ENCODE data around the gene ADPGK. TPM values are rescaled to one million over a fixed set of nuclear protein-coding genes. Genes with fewer than 3 reads are reported as not detected.

ADPGK gene
- total RNA-seq, 1 donor from 2014 or later = 67.3 TPM

- no peaks in the 10 kb centered on the region for H3K27me3 ChIP-seq (ENCODE audit: insufficient read depth, low read length)
- H3K9me3 ChIP-seq (ENCODE audit: insufficient read depth, low read depth, low read length) = no peaks in the 10 kb centered on the region
- Mint-ChIP-seq H3K27me3 (ENCODE audit: low read depth, unreplicated experiment) (no peaks in the 10 kb centered on the region), H3K9me3 (ENCODE audit: unreplicated experiment) (no peaks in the 10 kb centered on the region), H3K36me3 (ENCODE audit: low read depth, unreplicated experiment) (peaks cover 36% of the 10 kb centered on the region), H3K27ac (ENCODE audit: unreplicated experiment) (peak overlapping the region; percentile 12), H3K4me3 (ENCODE audit: unreplicated experiment) (no peak overlapping the region), H3K4me1 (ENCODE audit: low read depth, unreplicated experiment) (peaks cover 7% of the 10 kb centered on the region)
- TF ChIP-seq CTCF (IDR thresholded peaks at IDR 0.05; ENCODE audit: insufficient read depth, low read depth, low read length) (no peak), EZH2 (IDR thresholded peaks at IDR 0.05; ENCODE audit: insufficient read depth, low read length) (no peak)
- H3K79me2 ChIP-seq (ENCODE audit: insufficient read depth, low read length) = peaks cover 8% of the 10 kb centered on the region
- no peak overlapping the region for H2AFZ ChIP-seq (ENCODE audit: low read depth, low read length)
- H3K4me2 ChIP-seq (ENCODE audit: low read length) = no peak overlapping the region
- H4K20me1 ChIP-seq (ENCODE audit: insufficient read depth, low read length) = peaks cover 7% of the 10 kb centered on the region
- H3K9ac ChIP-seq (ENCODE audit: low read length) = no peak overlapping the region
- H3K4me3 ChIP-seq (ENCODE audit: insufficient read depth, low read depth, low read length) = no peak overlapping the region
- peaks cover 25% of the 10 kb centered on the region for H3K36me3 ChIP-seq (ENCODE audit: insufficient read depth, low read length)
- peak; percentile 32 for DNase-seq (ENCODE audit: low read depth)
- peaks cover 9% of the 10 kb centered on the region for H3K4me1 ChIP-seq (ENCODE audit: insufficient read depth, low read length)
- H3K27ac ChIP-seq (ENCODE audit: low read depth, low read length) = no peak overlapping the region
- FAIRE-seq = no peak
These were observed 31.7 kb downstream of the ADPGK start for GRCh38 chr15:72751751-72752455.

GRCh38 chr15:72749700-72750099, 33.9 kb downstream of the ADPGK start:
- Mint-ChIP-seq H3K27me3 (ENCODE audit: low read depth, unreplicated experiment) (no peaks in the 10 kb centered on the region), H3K36me3 (ENCODE audit: low read depth, unreplicated experiment) (peaks cover 29% of the 10 kb centered on the region), H3K27ac (ENCODE audit: unreplicated experiment) (no peak overlapping the region), H3K9me3 (ENCODE audit: unreplicated experiment) (no peaks in the 10 kb centered on the region), H3K4me1 (ENCODE audit: low read depth, unreplicated experiment) (no peaks in the 10 kb centered on the region), H3K4me3 (ENCODE audit: unreplicated experiment) (no peak overlapping the region)
- Histone ChIP-seq H3K4me3 (ENCODE audit: insufficient read depth, low read depth, low read length) (no peak overlapping the region), H2AFZ (ENCODE audit: low read depth, low read length) (no peak overlapping the region), H3K79me2 (ENCODE audit: insufficient read depth, low read length) (no peaks in the 10 kb centered on the region), H3K4me1 (ENCODE audit: insufficient read depth, low read length) (peaks cover 6% of the 10 kb centered on the region), H3K4me2 (ENCODE audit: low read length) (no peak overlapping the region), H3K27me3 (ENCODE audit: insufficient read depth, low read length) (no peaks in the 10 kb centered on the region), H3K9me3 (ENCODE audit: insufficient read depth, low read depth, low read length) (no peaks in the 10 kb centered on the region), H4K20me1 (ENCODE audit: insufficient read depth, low read length) (no peaks in the 10 kb centered on the region), H3K27ac (ENCODE audit: low read depth, low read length) (no peak overlapping the region), H3K9ac (ENCODE audit: low read length) (no peak overlapping the region), H3K36me3 (ENCODE audit: insufficient read depth, low read length) (peaks cover 12% of the 10 kb centered on the region)
- TF ChIP-seq EZH2 (IDR thresholded peaks at IDR 0.05; ENCODE audit: insufficient read depth, low read length) = no peak
- TF ChIP-seq CTCF (IDR thresholded peaks at IDR 0.05; ENCODE audit: insufficient read depth, low read depth, low read length) = no peak
- no peak for FAIRE-seq
- DNase-seq (ENCODE audit: low read depth) = no peak

- TF ChIP-seq EZH2 (IDR thresholded peaks at IDR 0.05; ENCODE audit: insufficient read depth, low read length) = no peak
- TF ChIP-seq CTCF (IDR thresholded peaks at IDR 0.05; ENCODE audit: insufficient read depth, low read depth, low read length) = no peak
- FAIRE-seq = no peak
- H3K27me3 ChIP-seq (ENCODE audit: insufficient read depth, low read length) = no peaks in the 10 kb centered on the region
These were observed 43.3 kb downstream of the ADPGK start for GRCh38 chr15:72740219-72740618.

More at GRCh38 chr15:72740219-72740618, 43.3 kb downstream of the ADPGK start:
- Histone ChIP-seq H2AFZ (ENCODE audit: low read depth, low read length) (no peak overlapping the region), H3K4me1 (ENCODE audit: insufficient read depth, low read length) (no peaks in the 10 kb centered on the region), H3K36me3 (ENCODE audit: insufficient read depth, low read length) (peaks cover 14% of the 10 kb centered on the region), H3K4me2 (ENCODE audit: low read length) (no peak overlapping the region), H3K79me2 (ENCODE audit: insufficient read depth, low read length) (no peaks in the 10 kb centered on the region), H3K4me3 (ENCODE audit: insufficient read depth, low read depth, low read length) (no peak overlapping the region), H3K9me3 (ENCODE audit: insufficient read depth, low read depth, low read length) (no peaks in the 10 kb centered on the region), H3K27ac (ENCODE audit: low read depth, low read length) (no peak overlapping the region), H3K9ac (ENCODE audit: low read length) (no peak overlapping the region), H4K20me1 (ENCODE audit: insufficient read depth, low read length) (no peaks in the 10 kb centered on the region)
- no peaks in the 10 kb centered on the region for H3K9me3 Mint-ChIP-seq (ENCODE audit: unreplicated experiment)
- no peaks in the 10 kb centered on the region for H3K27me3 Mint-ChIP-seq (ENCODE audit: low read depth, unreplicated experiment)
- H3K4me1 Mint-ChIP-seq (ENCODE audit: low read depth, unreplicated experiment) = peaks cover 14% of the 10 kb centered on the region
- no peak overlapping the region for H3K27ac Mint-ChIP-seq (ENCODE audit: unreplicated experiment)
- no peak overlapping the region for H3K4me3 Mint-ChIP-seq (ENCODE audit: unreplicated experiment)
- peaks cover 30% of the 10 kb centered on the region for H3K36me3 Mint-ChIP-seq (ENCODE audit: low read depth, unreplicated experiment)
- no peak for DNase-seq (ENCODE audit: low read depth)

Measured in astrocyte (in vitro differentiated cells and primary cell).